Ishikawa (cell line): Measurements from ENCODE around the gene PHF14.

Source experiments
- CEBPB ChIP-seq: IDR thresholded peaks from 2 replicates; pipeline ENCODE4 v1.6.1; 2012
- CREB1 ChIP-seq: IDR thresholded peaks from 2 replicates; pipeline ENCODE4 v1.6.1; 2012; ENCODE audit warnings: low read depth
- EGR1 ChIP-seq: IDR thresholded peaks from 2 replicates; pipeline ENCODE4 v1.6.1; 2012
- EP300 ChIP-seq: IDR thresholded peaks from 2 replicates; pipeline ENCODE4 v1.6.1; 2012; ENCODE audit warnings: borderline replicate concordance
- FOXM1 ChIP-seq: IDR thresholded peaks from 2 replicates; pipeline ENCODE4 v1.6.1; 2012; ENCODE audit warnings: low read depth, borderline replicate concordance
- NFIC ChIP-seq: IDR thresholded peaks from 2 replicates; pipeline ENCODE4 v1.6.1; 2012
- RAD21 ChIP-seq: IDR thresholded peaks from 2 replicates; pipeline ENCODE4 v1.6.1; 2012; ENCODE audit warnings: low read depth
- TAF1 ChIP-seq: IDR thresholded peaks from 2 replicates; pipeline ENCODE4 v1.6.1; 2012; ENCODE audit warnings: low read depth, mild to moderate bottlenecking
- TCF12 ChIP-seq: IDR thresholded peaks from 2 replicates; pipeline ENCODE4 v1.6.1; 2012; ENCODE audit warnings: low read depth
- TEAD4 ChIP-seq: IDR thresholded peaks from 2 replicates; pipeline ENCODE4 v1.6.1; 2012
- YY1 ChIP-seq: IDR thresholded peaks from 2 replicates; pipeline ENCODE4 v1.6.1; 2012; ENCODE audit warnings: low read depth
- ZBTB7A ChIP-seq: IDR thresholded peaks from 2 replicates; pipeline ENCODE4 v1.6.1; 2012; ENCODE audit warnings: low read depth
- TF ChIP-seq, protein P1 (sequence below): IDR thresholded peaks from 2 replicates; pipeline ENCODE4 v1.6.1; 2012
- TF ChIP-seq, protein P2 (sequence below): IDR thresholded peaks from 2 replicates; pipeline ENCODE4 v1.6.1; 2012
- TF ChIP-seq, protein P3 (sequence below): IDR thresholded peaks from 2 replicates; pipeline ENCODE4 v1.6.1; 2012; ENCODE audit warnings: low read depth, mild to moderate bottlenecking

PHF14 gene

DNA sequence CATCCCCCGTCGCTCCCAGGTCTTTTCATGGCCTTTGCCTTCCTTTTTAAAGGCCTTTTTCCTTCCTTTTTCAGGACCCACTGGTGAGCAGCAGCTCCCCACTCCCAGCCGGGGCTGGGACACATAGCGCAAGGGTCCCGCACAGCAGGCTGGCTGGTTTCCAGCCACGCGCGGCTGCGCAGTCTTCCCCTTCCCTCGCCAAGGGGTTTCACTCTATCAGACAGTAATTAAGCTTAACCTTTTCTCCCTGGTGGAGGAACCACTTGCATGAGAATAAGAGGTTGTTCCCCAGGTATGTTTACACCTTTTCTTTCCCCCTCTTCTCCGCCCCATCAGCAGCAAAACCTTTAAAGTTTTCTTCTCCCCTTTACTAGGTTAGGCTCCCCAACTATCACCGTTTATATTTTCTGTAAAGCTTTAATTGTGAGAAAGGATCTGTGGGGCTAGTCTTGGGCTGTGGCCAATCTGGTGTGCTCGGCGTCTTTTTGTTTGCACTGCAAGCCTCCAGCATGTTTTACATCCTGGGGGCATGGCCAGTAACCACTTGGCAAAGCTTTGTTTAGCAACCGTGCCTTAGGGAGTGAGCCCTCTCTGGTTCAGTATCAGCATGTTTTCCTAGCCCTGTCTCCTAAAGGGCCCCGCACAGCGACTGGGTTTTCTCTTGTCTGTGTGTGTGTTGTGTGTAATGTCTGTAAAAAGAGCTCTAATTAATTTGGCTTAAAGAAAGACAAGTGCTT is 219.6 kb downstream of the PHF14 start:
- TF ChIP-seq NFIC = no peak
- no peak for TF ChIP-seq TCF12
- no peak for TF ChIP-seq CEBPB
- TF ChIP-seq, protein P1, sequence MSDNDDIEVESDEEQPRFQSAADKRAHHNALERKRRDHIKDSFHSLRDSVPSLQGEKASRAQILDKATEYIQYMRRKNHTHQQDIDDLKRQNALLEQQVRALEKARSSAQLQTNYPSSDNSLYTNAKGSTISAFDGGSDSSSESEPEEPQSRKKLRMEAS = no peak
- TF ChIP-seq, protein P2, sequence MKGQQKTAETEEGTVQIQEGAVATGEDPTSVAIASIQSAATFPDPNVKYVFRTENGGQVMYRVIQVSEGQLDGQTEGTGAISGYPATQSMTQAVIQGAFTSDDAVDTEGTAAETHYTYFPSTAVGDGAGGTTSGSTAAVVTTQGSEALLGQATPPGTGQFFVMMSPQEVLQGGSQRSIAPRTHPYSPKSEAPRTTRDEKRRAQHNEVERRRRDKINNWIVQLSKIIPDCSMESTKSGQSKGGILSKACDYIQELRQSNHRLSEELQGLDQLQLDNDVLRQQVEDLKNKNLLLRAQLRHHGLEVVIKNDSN = no peak
- TF ChIP-seq FOXM1 = no peak
- TF ChIP-seq ZBTB7A = no peak
- TF ChIP-seq, protein P3, sequence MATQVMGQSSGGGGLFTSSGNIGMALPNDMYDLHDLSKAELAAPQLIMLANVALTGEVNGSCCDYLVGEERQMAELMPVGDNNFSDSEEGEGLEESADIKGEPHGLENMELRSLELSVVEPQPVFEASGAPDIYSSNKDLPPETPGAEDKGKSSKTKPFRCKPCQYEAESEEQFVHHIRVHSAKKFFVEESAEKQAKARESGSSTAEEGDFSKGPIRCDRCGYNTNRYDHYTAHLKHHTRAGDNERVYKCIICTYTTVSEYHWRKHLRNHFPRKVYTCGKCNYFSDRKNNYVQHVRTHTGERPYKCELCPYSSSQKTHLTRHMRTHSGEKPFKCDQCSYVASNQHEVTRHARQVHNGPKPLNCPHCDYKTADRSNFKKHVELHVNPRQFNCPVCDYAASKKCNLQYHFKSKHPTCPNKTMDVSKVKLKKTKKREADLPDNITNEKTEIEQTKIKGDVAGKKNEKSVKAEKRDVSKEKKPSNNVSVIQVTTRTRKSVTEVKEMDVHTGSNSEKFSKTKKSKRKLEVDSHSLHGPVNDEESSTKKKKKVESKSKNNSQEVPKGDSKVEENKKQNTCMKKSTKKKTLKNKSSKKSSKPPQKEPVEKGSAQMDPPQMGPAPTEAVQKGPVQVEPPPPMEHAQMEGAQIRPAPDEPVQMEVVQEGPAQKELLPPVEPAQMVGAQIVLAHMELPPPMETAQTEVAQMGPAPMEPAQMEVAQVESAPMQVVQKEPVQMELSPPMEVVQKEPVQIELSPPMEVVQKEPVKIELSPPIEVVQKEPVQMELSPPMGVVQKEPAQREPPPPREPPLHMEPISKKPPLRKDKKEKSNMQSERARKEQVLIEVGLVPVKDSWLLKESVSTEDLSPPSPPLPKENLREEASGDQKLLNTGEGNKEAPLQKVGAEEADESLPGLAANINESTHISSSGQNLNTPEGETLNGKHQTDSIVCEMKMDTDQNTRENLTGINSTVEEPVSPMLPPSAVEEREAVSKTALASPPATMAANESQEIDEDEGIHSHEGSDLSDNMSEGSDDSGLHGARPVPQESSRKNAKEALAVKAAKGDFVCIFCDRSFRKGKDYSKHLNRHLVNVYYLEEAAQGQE = no peak
- TF ChIP-seq TEAD4 = no peak
- no peak for TF ChIP-seq EP300
- TF ChIP-seq CREB1 = no peak
- TF ChIP-seq EGR1 = no peak
- TF ChIP-seq TAF1 = no peak
- no peak for TF ChIP-seq YY1

DNA sequence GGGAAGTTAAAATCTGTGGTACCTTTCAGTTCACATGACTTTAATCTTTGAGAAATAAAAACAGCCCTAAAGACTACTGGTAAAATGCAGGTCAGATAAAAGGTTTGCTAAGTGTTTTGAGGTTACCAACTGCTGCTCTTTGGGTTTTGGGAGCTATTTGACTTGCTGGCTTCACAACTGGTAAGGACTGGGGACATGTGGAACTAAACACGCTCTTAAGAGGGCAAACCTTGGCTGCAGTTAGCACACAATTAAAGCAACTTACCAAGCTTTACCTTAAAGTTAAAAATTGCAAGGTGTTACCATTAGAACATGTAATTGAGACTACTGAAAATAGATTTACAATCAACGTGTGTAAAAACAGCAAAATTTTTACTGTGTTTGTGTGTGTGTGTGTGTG is 220.2 kb downstream of the PHF14 start:
- TF ChIP-seq, protein P1 = no peak
- no peak for TF ChIP-seq TCF12
- TF ChIP-seq YY1 = no peak
- TF ChIP-seq, protein P3 = no peak
- TF ChIP-seq FOXM1 = no peak
- TF ChIP-seq CEBPB = no peak
- TF ChIP-seq NFIC = no peak
- no peak for TF ChIP-seq TEAD4

DNA sequence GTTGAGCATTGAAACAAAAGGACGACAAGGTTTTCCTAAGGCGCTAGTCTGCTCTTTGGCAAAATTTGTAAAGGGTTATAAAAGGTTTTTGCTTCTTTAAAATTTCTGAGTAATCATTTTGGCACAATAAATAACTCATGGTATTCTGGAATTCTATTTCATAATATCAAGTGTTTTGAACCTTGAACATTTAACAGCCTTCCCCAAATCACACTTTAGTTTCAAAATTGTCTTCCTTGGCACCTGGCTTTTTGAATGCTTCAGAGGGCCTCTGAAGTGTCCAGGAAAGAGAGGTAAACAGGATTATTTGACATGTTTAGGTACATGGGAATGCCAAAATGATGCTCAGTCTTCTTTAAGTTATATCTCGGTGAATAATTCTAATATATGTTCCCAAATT is 220.8 kb downstream of the PHF14 start:
- TF ChIP-seq EP300 = no peak
- TF ChIP-seq, protein P2 = no peak
- no peak for TF ChIP-seq TCF12
- TF ChIP-seq TAF1 = no peak
- no peak for TF ChIP-seq CREB1
- no peak for TF ChIP-seq RAD21
- TF ChIP-seq CEBPB = no peak
- TF ChIP-seq NFIC = no peak
- no peak for TF ChIP-seq FOXM1
- no peak for TF ChIP-seq EGR1
- TF ChIP-seq, protein P3 = no peak
- no peak for TF ChIP-seq TEAD4
- no peak for TF ChIP-seq ZBTB7A
- TF ChIP-seq YY1 = no peak
- TF ChIP-seq, protein P1 = no peak

DNA sequence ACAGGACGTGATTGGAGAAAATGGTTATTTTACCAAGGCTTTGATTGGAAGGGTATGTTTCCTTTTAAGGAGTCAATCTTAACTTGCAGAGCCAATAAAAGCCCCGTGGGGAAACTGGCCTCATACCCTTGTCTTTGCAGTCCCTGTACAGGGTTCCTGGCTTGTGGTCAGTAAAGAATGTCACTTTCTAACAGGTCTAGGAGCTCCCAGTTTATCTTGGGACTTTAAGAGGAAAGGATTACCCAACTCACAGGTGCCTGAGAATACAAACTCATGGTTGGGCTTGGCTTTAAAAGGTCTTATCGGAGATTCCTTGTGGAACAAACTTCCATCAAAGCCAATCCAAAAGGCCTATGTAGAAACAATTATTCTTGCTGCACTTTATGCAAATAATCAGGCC is 221.8 kb downstream of the PHF14 start:
- no peak for TF ChIP-seq ZBTB7A
- TF ChIP-seq TCF12 = no peak
- TF ChIP-seq TEAD4 = no peak
- TF ChIP-seq, protein P3 = no peak
- no peak for TF ChIP-seq CREB1
- TF ChIP-seq, protein P2 = no peak
- no peak for TF ChIP-seq EGR1
- TF ChIP-seq TAF1 = no peak
- TF ChIP-seq, protein P1 = no peak
- no peak for TF ChIP-seq YY1
- no peak for TF ChIP-seq CEBPB
- no peak for TF ChIP-seq EP300
- TF ChIP-seq RAD21 = no peak
- no peak for TF ChIP-seq NFIC
- no peak for TF ChIP-seq FOXM1
